ENCODE results near the gene TTN.
"Not testable (repeated sequence)": the region's sequence is repeated elsewhere in the genome, so short reads cannot be mapped to it uniquely, and the experiment has no call there.

DNA sequence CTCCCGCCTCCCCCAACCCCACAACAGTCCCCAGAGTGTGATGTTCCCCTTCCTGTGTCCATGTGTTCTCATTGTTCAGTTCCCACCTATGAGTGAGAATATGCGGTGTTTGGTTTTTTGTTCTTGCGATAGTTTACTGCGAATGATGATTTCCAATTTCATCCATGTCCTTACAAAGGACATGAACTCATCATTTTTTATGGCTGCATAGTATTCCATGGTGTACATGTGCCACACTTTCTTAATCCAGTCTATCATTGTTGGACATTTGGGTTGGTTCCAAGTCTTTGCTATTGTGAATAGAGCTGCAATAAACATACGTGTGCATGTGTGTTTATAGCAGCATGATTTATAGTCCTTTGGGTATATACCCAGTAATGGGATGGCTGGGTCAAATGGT lies 282.2 kb downstream of the TTN start:
- not testable (repeated sequence) for TF ChIP-seq BACH2 (CRISPR knock-in tag; IDR thresholded peaks at IDR 0.05; ENCODE audit: borderline replicate concordance); TOX (CRISPR knock-in tag; IDR thresholded peaks at IDR 0.05; ENCODE audit: borderline replicate concordance); RARB (CRISPR knock-in tag; IDR thresholded peaks at IDR 0.05); SNAI2 (CRISPR knock-in tag; IDR thresholded peaks at IDR 0.05); ZFP3 (CRISPR knock-in tag; IDR thresholded peaks at IDR 0.05); ZNF70 (CRISPR knock-in tag; IDR thresholded peaks at IDR 0.05); ESRRG (CRISPR knock-in tag; IDR thresholded peaks at IDR 0.05); ARNTL (CRISPR knock-in tag; IDR thresholded peaks at IDR 0.05; ENCODE audit: borderline replicate concordance, low read depth); CREB5 (CRISPR knock-in tag; IDR thresholded peaks at IDR 0.05; ENCODE audit: low read depth); OSR1 (CRISPR knock-in tag; IDR thresholded peaks at IDR 0.05); POU6F1 (CRISPR knock-in tag; IDR thresholded peaks at IDR 0.05; ENCODE audit: borderline replicate concordance, low read depth)
- TF ChIP-seq, protein P1, sequence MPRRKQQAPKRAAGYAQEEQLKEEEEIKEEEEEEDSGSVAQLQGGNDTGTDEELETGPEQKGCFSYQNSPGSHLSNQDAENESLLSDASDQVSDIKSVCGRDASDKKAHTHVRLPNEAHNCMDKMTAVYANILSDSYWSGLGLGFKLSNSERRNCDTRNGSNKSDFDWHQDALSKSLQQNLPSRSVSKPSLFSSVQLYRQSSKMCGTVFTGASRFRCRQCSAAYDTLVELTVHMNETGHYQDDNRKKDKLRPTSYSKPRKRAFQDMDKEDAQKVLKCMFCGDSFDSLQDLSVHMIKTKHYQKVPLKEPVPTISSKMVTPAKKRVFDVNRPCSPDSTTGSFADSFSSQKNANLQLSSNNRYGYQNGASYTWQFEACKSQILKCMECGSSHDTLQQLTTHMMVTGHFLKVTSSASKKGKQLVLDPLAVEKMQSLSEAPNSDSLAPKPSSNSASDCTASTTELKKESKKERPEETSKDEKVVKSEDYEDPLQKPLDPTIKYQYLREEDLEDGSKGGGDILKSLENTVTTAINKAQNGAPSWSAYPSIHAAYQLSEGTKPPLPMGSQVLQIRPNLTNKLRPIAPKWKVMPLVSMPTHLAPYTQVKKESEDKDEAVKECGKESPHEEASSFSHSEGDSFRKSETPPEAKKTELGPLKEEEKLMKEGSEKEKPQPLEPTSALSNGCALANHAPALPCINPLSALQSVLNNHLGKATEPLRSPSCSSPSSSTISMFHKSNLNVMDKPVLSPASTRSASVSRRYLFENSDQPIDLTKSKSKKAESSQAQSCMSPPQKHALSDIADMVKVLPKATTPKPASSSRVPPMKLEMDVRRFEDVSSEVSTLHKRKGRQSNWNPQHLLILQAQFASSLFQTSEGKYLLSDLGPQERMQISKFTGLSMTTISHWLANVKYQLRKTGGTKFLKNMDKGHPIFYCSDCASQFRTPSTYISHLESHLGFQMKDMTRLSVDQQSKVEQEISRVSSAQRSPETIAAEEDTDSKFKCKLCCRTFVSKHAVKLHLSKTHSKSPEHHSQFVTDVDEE (CRISPR knock-in tag; IDR thresholded peaks at IDR 0.05): not testable (repeated sequence)

Measured in SK-N-SH treated with all-trans-retinoic acid at 6 μM for 48 hours (cell line).